HG03175 (cell line): ENCODE results near the gene KCNIP1.
"Not testable (repeated sequence)": the region's sequence is repeated elsewhere in the genome, so short reads cannot be mapped to it uniquely, and the experiment has no call there.

Experiments
- ATAC-seq: cut with Tn5 transposase; IDR thresholded peaks from one replicate; pipeline ENCODE4 v1.9.1; 2021; ENCODE audit warnings: mild to moderate bottlenecking, moderate library complexity; ENCODE audit not compliant: unreplicated experiment

KCNIP1 gene

GRCh38 chr5:170534941-170535340 lies 31.1 kb downstream of the KCNIP1 start:
- ATAC-seq: no peak

- no peak for ATAC-seq
These were observed 32.7 kb downstream of the KCNIP1 start for GRCh38 chr5:170536525-170536924.

GRCh38 chr5:170537451-170538095 lies 33.8 kb downstream of the KCNIP1 start:
- no peak for ATAC-seq

- no peak for ATAC-seq
These were observed 34.3 kb downstream of the KCNIP1 start for GRCh38 chr5:170538096-170538465.

GRCh38 chr5:170538696-170539586 lies 35.1 kb downstream of the KCNIP1 start:
- ATAC-seq: no peak

- no peak for ATAC-seq
These were observed 36.5 kb downstream of the KCNIP1 start for GRCh38 chr5:170540271-170540670.

GRCh38 chr5:170541146-170541769 lies 37.4 kb downstream of the KCNIP1 start:
- ATAC-seq: no peak

GRCh38 chr5:170542691-170543293 lies 39.0 kb downstream of the KCNIP1 start:
- ATAC-seq: no peak

- no peak for ATAC-seq
These were observed 41.5 kb downstream of the KCNIP1 start for GRCh38 chr5:170545313-170545712.

GRCh38 chr5:170545811-170546210 lies 42.0 kb downstream of the KCNIP1 start:
- no peak for ATAC-seq

- ATAC-seq: no peak
These were observed 42.5 kb downstream of the KCNIP1 start for GRCh38 chr5:170546282-170546681.

- not testable (repeated sequence) for ATAC-seq
These were observed 46.6 kb downstream of the KCNIP1 start for GRCh38 chr5:170550382-170550781.

GRCh38 chr5:170551076-170551475 lies 47.3 kb downstream of the KCNIP1 start:
- ATAC-seq: no peak

- ATAC-seq: no peak
These were observed 47.8 kb downstream of the KCNIP1 start for GRCh38 chr5:170551622-170552021.

- ATAC-seq: no peak
These were observed 48.8 kb downstream of the KCNIP1 start for GRCh38 chr5:170552621-170553115.

GRCh38 chr5:170553218-170553617 lies 49.4 kb downstream of the KCNIP1 start:
- no peak for ATAC-seq

- no peak for ATAC-seq
These were observed 50.9 kb downstream of the KCNIP1 start for GRCh38 chr5:170554521-170555267.

- no peak for ATAC-seq
These were observed 53.5 kb downstream of the KCNIP1 start for GRCh38 chr5:170557314-170557713.

GRCh38 chr5:170559296-170559695 lies 55.5 kb downstream of the KCNIP1 start:
- no peak for ATAC-seq

- ATAC-seq: no peak
These were observed 57.1 kb downstream of the KCNIP1 start for GRCh38 chr5:170560938-170561337.
